Measurements from ENCODE around the gene TRDMT1.
A peak's percentile ranks its signal among the peaks of the same experiment; 100 is the strongest.
"Not testable (repeated sequence)": the region's sequence is repeated elsewhere in the genome, so short reads cannot be mapped to it uniquely, and the experiment has no call there.

TRDMT1 gene

DNA sequence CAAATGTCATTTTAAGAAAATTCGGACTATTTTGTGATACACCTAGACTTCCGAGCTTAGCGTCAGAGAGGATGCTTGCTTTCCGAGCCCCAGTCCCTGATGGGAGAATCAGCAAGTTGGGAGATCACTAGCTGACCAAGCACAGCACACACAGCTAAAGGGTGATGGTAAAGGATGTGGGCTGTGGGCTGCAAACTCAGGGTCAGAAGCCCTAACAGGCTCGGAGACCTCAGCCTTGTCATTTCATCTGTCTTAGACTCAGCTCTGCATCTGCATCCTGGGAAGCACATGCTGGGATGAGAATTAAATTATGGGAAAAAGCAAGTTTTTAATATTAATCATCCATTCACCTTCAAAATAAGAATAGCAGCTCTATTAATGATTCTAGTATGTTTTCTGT, 75.1 kb downstream of the TRDMT1 start:
- in situ Hi-C loops (cut with HindIII; ENCODE audit: low pct_unique_long_range_greater_than_20kb, low sequenced_read_pairs), result no loop called here
- no peak for DNase-seq (ENCODE audit: low read depth in 1 of 2, low spot score in 1 of 2)
- no peak for TF ChIP-seq JUND (IDR thresholded peaks at IDR 0.05; ENCODE audit: low read depth)

DNA sequence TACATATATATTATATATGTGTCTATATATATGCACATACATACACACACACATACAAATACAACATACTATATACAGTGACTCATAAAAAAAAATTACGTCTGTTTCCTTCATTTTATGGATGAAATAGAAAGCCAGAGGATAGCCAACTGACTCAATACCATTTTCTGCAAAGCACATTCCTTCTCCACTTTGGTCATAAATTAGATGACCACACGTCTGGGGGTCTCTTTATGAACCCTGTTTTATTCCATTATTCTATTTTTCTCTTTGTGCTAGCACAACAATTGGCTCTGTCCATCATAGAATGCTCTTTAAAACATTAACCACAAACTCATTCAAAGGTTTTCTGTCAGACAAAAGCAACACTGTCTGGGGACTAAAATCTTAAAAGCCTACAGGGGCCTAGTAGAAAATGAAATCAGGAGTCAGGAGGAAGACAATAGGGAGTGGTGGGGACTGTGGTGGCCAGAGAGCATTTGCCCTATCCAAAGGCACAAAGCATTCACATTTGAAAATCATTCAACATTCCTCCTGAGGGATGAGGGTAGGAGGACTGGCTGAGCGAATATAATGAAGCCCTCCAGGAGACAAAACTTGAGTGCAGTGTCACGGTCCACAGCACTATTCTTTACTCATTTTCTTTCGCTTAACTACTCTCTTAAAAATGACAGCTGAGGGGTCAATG, 76.1 kb downstream of the TRDMT1 start:
- no peak for DNase-seq (ENCODE audit: low read depth in 1 of 2, low spot score in 1 of 2)
- in situ Hi-C loops (cut with HindIII; ENCODE audit: low pct_unique_long_range_greater_than_20kb, low sequenced_read_pairs), result no loop called here
- no peak for TF ChIP-seq JUND (IDR thresholded peaks at IDR 0.05; ENCODE audit: low read depth)

DNA sequence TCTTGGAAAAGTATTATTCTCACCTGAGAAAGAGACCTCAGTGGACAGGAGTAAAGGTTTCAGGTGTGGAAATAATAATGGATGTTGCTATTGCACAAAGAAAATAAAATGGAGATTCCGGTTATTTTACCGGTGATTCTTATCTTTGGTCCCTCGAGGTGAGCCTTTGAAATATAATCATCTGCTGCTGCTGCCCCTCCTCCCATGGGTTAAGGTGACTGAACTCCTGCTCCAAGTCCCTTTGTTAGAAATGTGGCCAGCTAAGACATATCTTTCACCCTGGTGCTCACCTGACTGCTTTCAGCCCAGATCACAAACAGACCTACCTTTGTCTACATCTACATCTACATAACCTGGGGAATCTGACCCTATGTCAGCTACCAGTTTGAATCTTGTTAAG, 77.5 kb downstream of the TRDMT1 start:
- no peak for DNase-seq (ENCODE audit: low read depth in 1 of 2, low spot score in 1 of 2)
- TF ChIP-seq JUND (IDR thresholded peaks at IDR 0.05; ENCODE audit: low read depth), result no peak
- in situ Hi-C loops (cut with HindIII; ENCODE audit: low pct_unique_long_range_greater_than_20kb, low sequenced_read_pairs), result no loop called here

DNA sequence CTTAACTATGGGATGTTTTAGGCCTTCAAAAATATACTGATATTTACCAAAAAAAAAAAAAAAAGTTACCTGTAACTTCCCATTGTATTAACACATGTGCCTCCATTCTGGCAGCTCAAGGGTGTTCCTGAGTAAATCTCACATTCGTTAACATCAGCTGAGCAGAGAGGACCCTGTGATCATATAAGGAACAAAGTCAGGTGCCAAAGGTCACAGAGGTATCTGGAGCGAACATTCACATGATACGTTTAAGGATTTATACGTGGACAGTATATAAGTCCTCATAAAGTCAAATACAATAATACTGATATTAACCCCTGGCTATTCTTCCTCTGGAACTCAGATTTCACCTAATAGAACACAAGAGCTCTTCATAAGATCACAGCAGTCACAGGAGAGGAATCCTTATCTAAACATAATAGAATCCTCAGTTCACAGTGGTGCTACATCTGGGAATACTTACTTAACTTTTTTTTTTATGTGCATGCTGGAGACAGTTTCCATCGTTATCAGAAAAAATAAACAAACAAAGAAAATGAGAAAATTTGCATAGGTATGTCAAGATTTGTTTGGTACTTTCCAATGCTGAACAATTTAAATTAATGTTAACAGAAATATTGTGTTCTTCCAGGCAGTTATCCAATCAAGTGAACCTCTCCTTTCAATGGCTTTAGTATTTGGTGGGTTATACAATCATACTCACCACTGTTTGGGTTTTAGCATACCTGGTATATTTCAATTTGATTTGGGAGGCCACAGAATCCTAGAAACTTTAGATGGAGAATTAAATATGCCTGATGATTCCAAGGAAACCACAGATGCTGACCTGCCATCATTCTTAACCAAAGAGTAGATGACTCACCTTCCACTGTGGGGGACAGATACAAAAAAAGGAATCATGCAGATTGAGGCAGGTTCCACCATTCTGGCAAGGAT, 78.5 kb downstream of the TRDMT1 start:
- in situ Hi-C loops (cut with HindIII; ENCODE audit: low pct_unique_long_range_greater_than_20kb, low sequenced_read_pairs), result no loop called here
- DNase-seq (ENCODE audit: low read depth in 1 of 2, low spot score in 1 of 2), result no peak
- TF ChIP-seq JUND (IDR thresholded peaks at IDR 0.05; ENCODE audit: low read depth), result no peak

DNA sequence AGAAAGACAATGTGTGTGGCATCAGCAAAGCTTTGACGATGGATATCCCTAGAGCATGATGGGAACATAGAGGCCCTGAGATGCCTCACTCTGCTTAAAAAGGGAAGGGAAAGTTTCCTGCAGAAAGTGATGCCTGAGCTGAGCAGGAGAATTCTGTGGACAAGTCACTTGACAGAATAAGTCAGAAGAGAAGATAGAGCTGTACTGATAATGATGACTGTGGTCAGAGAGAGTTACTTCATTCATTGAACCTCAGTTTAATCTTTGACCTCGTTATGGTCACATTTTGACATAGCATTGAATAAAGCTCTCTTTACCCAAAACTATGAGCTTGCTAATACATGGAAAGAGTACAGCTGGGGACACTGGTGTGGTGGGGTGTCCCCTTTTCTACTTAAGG, 79.4 kb downstream of the TRDMT1 start:
- DNase-seq (ENCODE audit: low read depth in 1 of 2, low spot score in 1 of 2), result no peak
- TF ChIP-seq JUND (IDR thresholded peaks at IDR 0.05; ENCODE audit: low read depth), result no peak
- in situ Hi-C loops (cut with HindIII; ENCODE audit: low pct_unique_long_range_greater_than_20kb, low sequenced_read_pairs), result no loop called here

DNA sequence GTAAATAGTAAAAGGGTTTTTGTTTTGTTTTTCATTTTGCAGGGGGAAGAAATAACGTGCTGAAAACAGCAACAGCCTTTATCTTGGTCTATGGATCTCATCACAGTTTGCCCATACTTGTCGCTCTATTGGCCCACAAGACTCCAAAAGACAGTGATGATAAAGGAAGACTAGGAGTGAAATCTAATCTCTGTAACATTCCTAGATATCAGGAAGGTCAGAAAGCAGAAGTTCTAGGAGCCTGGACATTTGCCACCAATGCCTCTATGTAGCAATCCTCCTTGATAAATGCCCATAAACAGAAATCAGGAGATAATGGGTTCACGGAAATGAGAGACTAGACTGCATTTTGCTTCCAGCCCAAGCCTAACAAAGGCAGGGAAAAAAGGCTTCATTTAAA, 80.8 kb downstream of the TRDMT1 start:
- in situ Hi-C loops (cut with HindIII; ENCODE audit: low pct_unique_long_range_greater_than_20kb, low sequenced_read_pairs), result no loop called here

DNA sequence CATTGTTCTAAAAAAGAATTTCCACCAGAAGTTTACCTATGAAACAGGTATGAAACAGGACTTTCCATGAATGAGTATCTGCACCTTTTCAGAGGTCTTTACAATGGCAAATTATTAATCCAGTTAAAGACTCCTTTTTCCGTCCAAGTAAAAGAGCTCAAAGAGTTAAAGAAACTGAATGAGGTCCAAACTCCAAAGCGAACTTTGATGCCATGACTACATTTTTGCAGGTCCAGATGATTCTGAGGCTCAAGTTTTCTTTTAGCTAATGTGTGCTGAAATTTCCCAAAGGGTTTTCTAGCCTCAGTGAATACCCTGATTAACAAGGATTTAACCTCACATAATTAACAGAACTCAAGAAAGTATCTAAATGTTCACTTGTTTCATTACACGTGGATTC, 81.6 kb downstream of the TRDMT1 start:
- in situ Hi-C loops (cut with HindIII; ENCODE audit: low pct_unique_long_range_greater_than_20kb, low sequenced_read_pairs), result no loop called here

More for the DNA sequence above, 80.8 kb downstream of the TRDMT1 start:
- DNase-seq (ENCODE audit: low read depth in 1 of 2, low spot score in 1 of 2), result no peak
- TF ChIP-seq JUND (IDR thresholded peaks at IDR 0.05; ENCODE audit: low read depth), result no peak

DNA sequence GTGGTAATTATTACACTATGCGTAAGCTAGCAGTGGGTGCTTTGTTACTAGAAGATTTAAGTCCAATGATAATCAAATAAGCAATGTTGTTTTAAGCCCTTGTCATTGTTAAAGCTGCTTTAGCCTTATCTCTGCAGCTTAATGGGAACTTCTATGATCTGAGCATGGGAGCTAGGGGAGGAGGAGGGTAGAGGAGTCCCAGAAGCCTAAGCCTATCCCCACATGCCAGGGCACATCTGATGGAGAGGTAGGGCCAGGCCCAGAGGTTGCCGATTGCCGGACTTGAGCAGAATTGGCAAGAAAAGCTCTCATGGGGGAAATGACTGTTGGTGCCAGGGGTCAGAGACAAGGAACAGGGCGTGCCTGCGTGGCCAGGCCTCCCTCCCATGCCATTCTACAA, 85.3 kb downstream of the TRDMT1 start:
- DNase-seq (ENCODE audit: low read depth in 1 of 2, low spot score in 1 of 2), result no peak
- no peak for TF ChIP-seq JUND (IDR thresholded peaks at IDR 0.05; ENCODE audit: low read depth)
- in situ Hi-C loops (cut with HindIII; ENCODE audit: low pct_unique_long_range_greater_than_20kb, low sequenced_read_pairs), result no loop called here

More for the DNA sequence above, 81.6 kb downstream of the TRDMT1 start:
- no peak for TF ChIP-seq JUND (IDR thresholded peaks at IDR 0.05; ENCODE audit: low read depth)
- DNase-seq (ENCODE audit: low read depth in 1 of 2, low spot score in 1 of 2), result no peak

DNA sequence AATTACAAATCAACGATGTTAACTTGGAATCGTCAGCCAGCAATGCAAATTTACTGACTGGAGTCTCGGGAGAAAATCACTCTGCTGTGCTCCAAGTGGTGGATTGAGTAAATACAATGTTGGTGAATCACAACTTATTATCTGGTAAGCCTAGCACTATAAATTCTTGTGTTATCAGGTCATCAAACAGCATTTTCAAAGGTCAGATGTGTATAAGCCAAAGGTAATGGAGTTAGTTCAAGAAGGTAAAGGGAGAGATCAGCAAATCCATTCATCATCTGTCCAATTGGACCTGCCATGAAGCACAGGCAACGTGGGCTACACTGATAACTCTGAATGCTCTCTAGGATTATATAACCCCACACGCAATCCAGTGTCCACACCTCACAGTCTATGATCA, 85.8 kb downstream of the TRDMT1 start:
- TF ChIP-seq JUND (IDR thresholded peaks at IDR 0.05; ENCODE audit: low read depth), result no peak
- no peak for DNase-seq (ENCODE audit: low read depth in 1 of 2, low spot score in 1 of 2)
- in situ Hi-C loops (cut with HindIII; ENCODE audit: low pct_unique_long_range_greater_than_20kb, low sequenced_read_pairs), result no loop called here

DNA sequence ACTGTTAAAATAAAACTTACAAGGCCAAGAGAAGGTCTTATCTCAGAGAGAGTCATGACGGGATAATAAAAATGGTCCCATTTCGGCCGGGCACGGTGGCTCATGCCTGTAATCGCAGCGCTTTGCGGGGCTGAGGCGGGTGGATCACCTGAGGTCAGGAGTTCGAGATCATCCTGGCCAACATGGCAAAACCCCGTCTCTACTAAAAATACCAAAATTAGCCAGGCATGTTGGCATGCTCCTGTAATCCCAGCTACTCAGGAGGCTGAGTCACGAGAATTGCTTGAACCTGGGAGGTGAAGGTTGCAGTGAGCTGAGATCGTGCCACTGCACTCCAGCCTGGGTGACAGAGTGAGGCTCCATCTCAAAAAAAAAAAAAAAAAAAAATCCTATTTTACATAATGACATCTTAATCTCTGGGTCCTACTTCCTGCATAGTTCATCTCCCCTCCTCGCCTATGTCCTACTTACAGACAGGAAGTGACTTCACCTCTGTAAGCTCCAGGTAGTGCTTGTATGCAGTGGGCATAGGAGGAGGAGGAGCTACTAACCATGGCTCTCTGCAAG, 86.5 kb downstream of the TRDMT1 start:
- in situ Hi-C loops (cut with HindIII; ENCODE audit: low pct_unique_long_range_greater_than_20kb, low sequenced_read_pairs); DNase-seq (ENCODE audit: low read depth in 1 of 2, low spot score in 1 of 2): not testable (repeated sequence)

DNA sequence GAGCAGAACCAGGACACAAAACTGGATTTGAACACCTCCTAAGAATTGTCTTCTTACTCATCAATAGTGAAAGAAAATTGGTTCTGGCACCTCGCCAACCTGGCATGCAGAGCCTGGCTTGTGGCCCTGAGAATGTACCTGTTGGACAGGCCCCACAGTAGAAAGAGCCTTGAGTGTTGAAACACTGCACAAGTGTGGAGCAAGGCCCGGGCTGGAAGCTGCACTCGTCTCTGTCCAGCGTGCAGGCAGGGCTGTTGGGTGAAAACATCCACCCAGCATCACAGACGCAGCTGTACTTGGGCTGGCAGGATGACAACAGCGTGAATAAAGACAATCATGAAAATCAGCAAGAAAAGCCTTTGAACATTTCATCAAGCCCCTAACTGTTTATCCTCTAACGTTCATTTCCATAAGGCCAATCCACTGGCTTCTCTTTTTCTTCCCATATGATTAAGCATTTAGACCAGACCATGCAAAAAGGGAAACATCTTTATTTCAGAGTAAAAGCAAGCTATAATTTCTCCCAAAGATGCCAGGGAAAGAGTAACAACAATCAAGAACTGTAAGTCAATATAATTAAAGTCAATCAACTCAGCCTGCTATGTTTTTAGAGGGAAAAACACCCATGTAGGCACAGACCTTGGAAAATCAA, 87.5 kb downstream of the TRDMT1 start:
- no peak for TF ChIP-seq JUND (IDR thresholded peaks at IDR 0.05; ENCODE audit: low read depth)
- in situ Hi-C loops (cut with HindIII; ENCODE audit: low pct_unique_long_range_greater_than_20kb, low sequenced_read_pairs), result no loop called here
- peak in 1 of 2 experiments; percentile 56 for DNase-seq (ENCODE audit: low read depth in 1 of 2, low spot score in 1 of 2)

DNA sequence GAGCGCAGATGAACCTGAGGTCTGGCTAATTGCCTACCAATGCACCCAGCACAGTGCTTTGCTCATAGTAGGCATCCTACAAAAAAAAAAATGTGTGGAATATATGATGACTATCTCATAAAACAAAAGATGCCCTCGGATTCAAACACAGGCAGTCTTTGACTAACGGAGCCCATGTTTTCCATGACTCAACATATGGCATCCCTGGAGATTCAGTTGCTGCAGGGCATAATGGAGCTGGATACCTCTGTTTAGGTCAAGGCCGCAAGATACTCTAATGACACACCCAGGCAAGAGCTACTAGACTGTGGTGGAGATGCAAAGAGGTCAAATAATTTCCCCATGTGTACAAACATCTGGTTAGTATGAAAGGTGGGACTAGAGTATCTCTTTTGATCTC, 88.1 kb downstream of the TRDMT1 start:
- in situ Hi-C loops (cut with HindIII; ENCODE audit: low pct_unique_long_range_greater_than_20kb, low sequenced_read_pairs), result no loop called here
- no peak for DNase-seq (ENCODE audit: low read depth in 1 of 2, low spot score in 1 of 2)
- TF ChIP-seq JUND (IDR thresholded peaks at IDR 0.05; ENCODE audit: low read depth), result no peak

Data from T47D (cell line).